Activated CD8-positive, alpha-beta memory T cell treated with anti-CD3 and anti-CD28 coated beads for 1 hour (primary cell): Measurements from ENCODE around the gene SWAP70.
A peak's percentile ranks its signal among the peaks of the same experiment; 100 is the strongest.
"Not testable (repeated sequence)": the region's sequence is repeated elsewhere in the genome, so short reads cannot be mapped to it uniquely, and the experiment has no call there.

Experiments used
- DNase-seq, 2 donors: peaks; one replicate each; pipeline ENCODE4 v3.0.0-alpha.2; 2020; ENCODE audit warnings: low read depth in 1 of 2; ENCODE audit errors: extremely low read depth in 1 of 2

SWAP70 gene

GRCh38 chr11:9663699-9664275 is at the start of gene SWAP70:
SWAP70 (plus strand) TSS chr11:9664077; CDS start chr11:9664180, 103 bp downstream.
- DNase-seq = peak in 1 of 2 donors; percentile 65

- DNase-seq = no peak
Observed at GRCh38 chr11:9615031-9615451, 48.8 kb upstream of the SWAP70 start.

GRCh38 chr11:9616042-9616675 is 47.7 kb upstream of the SWAP70 start:
- no peak for DNase-seq

- DNase-seq = no peak
Observed at GRCh38 chr11:9616858-9617257, 47.0 kb upstream of the SWAP70 start.

- DNase-seq = no peak
Observed at GRCh38 chr11:9617940-9618339, 45.9 kb upstream of the SWAP70 start.

- DNase-seq = no peak
Observed at GRCh38 chr11:9619004-9619403, 44.9 kb upstream of the SWAP70 start.

- no peak for DNase-seq
Observed at GRCh38 chr11:9619971-9620370, 43.9 kb upstream of the SWAP70 start.

- not testable (repeated sequence) for DNase-seq
Observed at GRCh38 chr11:9622353-9622752, 41.5 kb upstream of the SWAP70 start.

- DNase-seq = not testable (repeated sequence)
Observed at GRCh38 chr11:9623053-9623452, 40.8 kb upstream of the SWAP70 start.

- no peak for DNase-seq
Observed at GRCh38 chr11:9624448-9624847, 39.4 kb upstream of the SWAP70 start.

GRCh38 chr11:9625162-9625561 is 38.7 kb upstream of the SWAP70 start:
- no peak for DNase-seq

- no peak for DNase-seq
Observed at GRCh38 chr11:9625728-9626127, 38.1 kb upstream of the SWAP70 start.

GRCh38 chr11:9626496-9627394 is 37.1 kb upstream of the SWAP70 start:
- no peak for DNase-seq

- DNase-seq = no peak
Observed at GRCh38 chr11:9629064-9629463, 34.8 kb upstream of the SWAP70 start.

- DNase-seq = no peak
Observed at GRCh38 chr11:9633679-9634078, 30.2 kb upstream of the SWAP70 start.

GRCh38 chr11:9636691-9637090 is 27.2 kb upstream of the SWAP70 start:
- DNase-seq = no peak

GRCh38 chr11:9639099-9639498 is 24.8 kb upstream of the SWAP70 start:
- DNase-seq = no peak

GRCh38 chr11:9639985-9640384 is 23.9 kb upstream of the SWAP70 start:
- no peak for DNase-seq

- no peak for DNase-seq
Observed at GRCh38 chr11:9642894-9643293, 21.0 kb upstream of the SWAP70 start.

GRCh38 chr11:9643751-9644150 is 20.1 kb upstream of the SWAP70 start:
- no peak for DNase-seq

GRCh38 chr11:9645881-9646280 is 18.0 kb upstream of the SWAP70 start:
- DNase-seq = no peak

GRCh38 chr11:9646324-9646723 is 17.6 kb upstream of the SWAP70 start:
- no peak for DNase-seq
